Hepatocyte (in vitro differentiated cells): Measurements from ENCODE around the gene CXCR3. TPM values are rescaled to one million over a fixed set of nuclear protein-coding genes. Genes with fewer than 3 reads are reported as not detected.
"Not testable (repeated sequence)": the region's sequence is repeated elsewhere in the genome, so short reads cannot be mapped to it uniquely, and the experiment has no call there.

ENCODE experiments used
- DNase-seq: peaks from one replicate; pipeline ENCODE4 v3.0.0-alpha.2; 2016; ENCODE audit warnings: low spot score
- H2AFZ ChIP-seq: fragments of 200-600 bp; sonication (generic); 2 replicates; pipeline ENCODE4 v1.6.0; 2016; ENCODE audit warnings: antibody characterized with exemption, mild to moderate bottlenecking
- H3K27ac ChIP-seq: fragments of 200-600 bp; sonication (generic); 2 replicates; pipeline ENCODE4 v1.5.1; 2016; ENCODE audit warnings: mild to moderate bottlenecking
- H3K27me3 ChIP-seq: fragments of 200-600 bp; sonication (generic); 2 replicates; pipeline ENCODE4 v1.6.1; 2016
- H3K36me3 ChIP-seq: fragments of 200-600 bp; sonication (generic); replicated peaks from 2 replicates; pipeline ENCODE4 v1.5.1; 2016; ENCODE audit warnings: low read depth; ENCODE audit not compliant: insufficient read depth
- H3K4me1 ChIP-seq: fragments of 200-600 bp; sonication (generic); 2 replicates; pipeline ENCODE4 v1.5.1; 2016; ENCODE audit warnings: mild to moderate bottlenecking, moderate library complexity; ENCODE audit not compliant: insufficient read depth
- H3K4me2 ChIP-seq: fragments of 200-600 bp; sonication (generic); 2 replicates; pipeline ENCODE4 v1.6.0; 2016
- H3K4me3 ChIP-seq: fragments of 200-600 bp; sonication (generic); 2 replicates; pipeline ENCODE4 v1.5.1; 2016; ENCODE audit warnings: mild to moderate bottlenecking
- H3K79me2 ChIP-seq: fragments of 200-600 bp; sonication (generic); 2 replicates; pipeline ENCODE4 v1.6.0; 2017; ENCODE audit warnings: mild to moderate bottlenecking
- H3K9me2 ChIP-seq: fragments of 200-600 bp; sonication (generic); replicated peaks from 2 replicates; pipeline ENCODE4 v1.6.0; 2017; ENCODE audit warnings: mild to moderate bottlenecking; ENCODE audit not compliant: insufficient read depth
- H3K9me3 ChIP-seq: fragments of 200-600 bp; sonication (generic); 2 replicates; pipeline ENCODE4 v1.5.1; 2016; ENCODE audit warnings: low read depth, mild to moderate bottlenecking
- H4K20me1 ChIP-seq: fragments of 200-600 bp; sonication (generic); 2 replicates; pipeline ENCODE4 v1.6.0; 2016; ENCODE audit warnings: mild to moderate bottlenecking; ENCODE audit not compliant: insufficient read depth, poor library complexity, severe bottlenecking
- CTCF ChIP-seq: fragments of 200-600 bp; sonication (generic); IDR thresholded peaks from 2 replicates; pipeline ENCODE4 v1.5.1; 2016; ENCODE audit warnings: antibody characterized with exemption, mild to moderate bottlenecking; ENCODE audit not compliant: poor library complexity
- EZH2 ChIP-seq: fragments of 200-600 bp; sonication (generic); IDR thresholded peaks from 2 replicates; pipeline ENCODE4 v1.6.1; 2016; ENCODE audit warnings: antibody characterized with exemption, mild to moderate bottlenecking, borderline replicate concordance
- EZH2phosphoT487 ChIP-seq: fragments of 200-600 bp; sonication (generic); IDR thresholded peaks from one replicate; pipeline ENCODE4 v1.6.1; 2018; ENCODE audit warnings: antibody characterized with exemption, mild to moderate bottlenecking, low read depth, moderate library complexity; ENCODE audit not compliant: unreplicated experiment, severe bottlenecking
- WGBS: methylation state at CpG from one replicate; pipeline ENCODE4 v1.1.6; 2016; ENCODE audit warnings: low lambda C conversion rate; ENCODE audit errors: missing lambda C conversion rate; 5-methylcytosine and 5-hydroxymethylcytosine counted together
- polyA plus RNA-seq: library from polyadenylated mRNA; unstranded; fragments of >200 nt; fragmentation: Nextera tagmentation; extraction: Ambion mirVana; gene quantifications from 2 replicates; pipeline ENCODE4 v1.2.1, GENCODE V29; 2016
- total RNA-seq: library from RNA; depleted of rRNA; stranded (reverse); fragments of >200 nt; gene quantifications from 2 replicates; pipeline ENCODE4 v1.2.3, GENCODE V29; 2014

The CXCR3 gene
- total and polyA plus RNA-seq, 2 experiments from 2014 or later, result not detected

- no peak for DNase-seq
- 73% methylated on average over 4 of the region's 4 CpGs for WGBS
- no peaks in the 10 kb centered on the region for H3K36me3 ChIP-seq
- H3K9me2 ChIP-seq, result no peaks in the 10 kb centered on the region
- no peak overlapping the region for H3K27ac ChIP-seq
- H4K20me1 ChIP-seq, result no peaks in the 10 kb centered on the region
- no peaks in the 10 kb centered on the region for H3K79me2 ChIP-seq
- TF ChIP-seq EZH2phosphoT487 (no peak), CTCF (peak; percentile 17), EZH2 (no peak)
- H3K4me2 ChIP-seq, result no peak overlapping the region
- no peak overlapping the region for H3K4me3 ChIP-seq
- no peaks in the 10 kb centered on the region for H3K4me1 ChIP-seq
- no peak overlapping the region for H2AFZ ChIP-seq
- H3K27me3 ChIP-seq, result no peaks in the 10 kb centered on the region
- H3K9me3 ChIP-seq, result no peaks in the 10 kb centered on the region
Observed at GRCh38 chrX:71650333-71650969, 32.1 kb upstream of the CXCR3 start.

GRCh38 chrX:71644406-71644805 lies 26.1 kb upstream of the CXCR3 start:
- not testable (repeated sequence) for H3K36me3 ChIP-seq

GRCh38 chrX:71640002-71640401 lies 21.7 kb upstream of the CXCR3 start:
- H2AFZ ChIP-seq, result no peak overlapping the region
- H3K4me1 ChIP-seq, result no peaks in the 10 kb centered on the region
- WGBS, result 84% methylated on average over 4 of the region's 4 CpGs
- no peaks in the 10 kb centered on the region for H3K79me2 ChIP-seq
- H3K9me2 ChIP-seq, result no peaks in the 10 kb centered on the region
- no peak overlapping the region for H3K4me2 ChIP-seq
- no peaks in the 10 kb centered on the region for H3K36me3 ChIP-seq
- H3K27ac ChIP-seq, result no peak overlapping the region
- H3K27me3 ChIP-seq, result no peaks in the 10 kb centered on the region
- no peaks in the 10 kb centered on the region for H3K9me3 ChIP-seq
- no peak for TF ChIP-seq EZH2
- H4K20me1 ChIP-seq, result no peaks in the 10 kb centered on the region
- DNase-seq, result no peak
- no peak overlapping the region for H3K4me3 ChIP-seq

More at GRCh38 chrX:71644406-71644805, 26.1 kb upstream of the CXCR3 start:
- not testable (repeated sequence) for H3K79me2 ChIP-seq, H4K20me1 ChIP-seq, H2AFZ ChIP-seq, H3K4me3 ChIP-seq, H3K9me3 ChIP-seq, H3K4me2 ChIP-seq, H3K9me2 ChIP-seq, H3K27ac ChIP-seq, H3K4me1 ChIP-seq, DNase-seq, H3K27me3 ChIP-seq
- 55% methylated on average over 6 of the region's 6 CpGs for WGBS

GRCh38 chrX:71638409-71638808 lies 20.1 kb upstream of the CXCR3 start:
- H3K79me2 ChIP-seq, result no peaks in the 10 kb centered on the region
- peak overlapping the region; percentile 38 for H3K4me2 ChIP-seq
- no peaks in the 10 kb centered on the region for H4K20me1 ChIP-seq
- H3K27me3 ChIP-seq, result no peaks in the 10 kb centered on the region
- H3K27ac ChIP-seq, result no peak overlapping the region
- WGBS, result 73% methylated on average over 4 of the region's 4 CpGs
- H3K36me3 ChIP-seq, result no peaks in the 10 kb centered on the region
- no peaks in the 10 kb centered on the region for H3K9me3 ChIP-seq
- no peaks in the 10 kb centered on the region for H3K4me1 ChIP-seq
- H3K4me3 ChIP-seq, result no peak overlapping the region
- DNase-seq, result no peak
- TF ChIP-seq EZH2 (no peak), CTCF (no peak), EZH2phosphoT487 (no peak)
- no peaks in the 10 kb centered on the region for H3K9me2 ChIP-seq
- H2AFZ ChIP-seq, result no peak overlapping the region
